ENCODE results near the gene RNF34. TPM values are rescaled to one million over a fixed set of nuclear protein-coding genes. Genes with fewer than 3 reads are reported as not detected.

RNF34 gene
- total RNA-seq, 2 experiments from 2014 or later, result 85.4 to 145 TPM

- peaks cover 17% of the 10 kb centered on the region for H3K4me1 ChIP-seq (ENCODE audit: insufficient read depth, low read length, poor library complexity, severe bottlenecking)
- H3K27ac ChIP-seq (ENCODE audit: low read depth, low read length, poor library complexity, severe bottlenecking), result no peak overlapping the region
- TF ChIP-seq, protein P1, sequence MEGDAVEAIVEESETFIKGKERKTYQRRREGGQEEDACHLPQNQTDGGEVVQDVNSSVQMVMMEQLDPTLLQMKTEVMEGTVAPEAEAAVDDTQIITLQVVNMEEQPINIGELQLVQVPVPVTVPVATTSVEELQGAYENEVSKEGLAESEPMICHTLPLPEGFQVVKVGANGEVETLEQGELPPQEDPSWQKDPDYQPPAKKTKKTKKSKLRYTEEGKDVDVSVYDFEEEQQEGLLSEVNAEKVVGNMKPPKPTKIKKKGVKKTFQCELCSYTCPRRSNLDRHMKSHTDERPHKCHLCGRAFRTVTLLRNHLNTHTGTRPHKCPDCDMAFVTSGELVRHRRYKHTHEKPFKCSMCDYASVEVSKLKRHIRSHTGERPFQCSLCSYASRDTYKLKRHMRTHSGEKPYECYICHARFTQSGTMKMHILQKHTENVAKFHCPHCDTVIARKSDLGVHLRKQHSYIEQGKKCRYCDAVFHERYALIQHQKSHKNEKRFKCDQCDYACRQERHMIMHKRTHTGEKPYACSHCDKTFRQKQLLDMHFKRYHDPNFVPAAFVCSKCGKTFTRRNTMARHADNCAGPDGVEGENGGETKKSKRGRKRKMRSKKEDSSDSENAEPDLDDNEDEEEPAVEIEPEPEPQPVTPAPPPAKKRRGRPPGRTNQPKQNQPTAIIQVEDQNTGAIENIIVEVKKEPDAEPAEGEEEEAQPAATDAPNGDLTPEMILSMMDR (conservative IDR thresholded peaks at IDR 0.05; ENCODE audit: low read length), result no peak
- no peak for TF ChIP-seq EZH2phosphoT487 (IDR thresholded peaks at IDR 0.05; ENCODE audit: borderline replicate concordance, low read depth, low read length)
- intact Hi-C loops (cut with micrococcal nuclease; ENCODE audit: unreplicated experiment), result no loop called here
- no peaks in the 10 kb centered on the region for H3K9me3 ChIP-seq (ENCODE audit: low read length)
- H3K79me2 ChIP-seq (ENCODE audit: insufficient read depth, low read depth, low read length), result no peaks in the 10 kb centered on the region
- H3K9me2 ChIP-seq (ENCODE audit: insufficient read depth, low read length), result no peaks in the 10 kb centered on the region
- H2AFZ ChIP-seq (ENCODE audit: low read length), result no peak overlapping the region
- ChIA-PET POLR2A (no interaction called here), CTCF (ENCODE audit: unreplicated experiment) (no interaction called here)
- H3K4me2 ChIP-seq (ENCODE audit: low read length), result no peak overlapping the region
- DNase-seq (ENCODE audit: low spot score), result no peak
- H4K20me1 ChIP-seq (ENCODE audit: insufficient read depth, low read length), result no peaks in the 10 kb centered on the region
- TSS peak; percentile 41 for BruUV-seq (replicated peaks)
- H3K36me3 ChIP-seq (ENCODE audit: insufficient read depth, low read length), result no peaks in the 10 kb centered on the region
- no peak overlapping the region for H3K4me3 ChIP-seq (ENCODE audit: low read depth, low read length, poor library complexity, severe bottlenecking)
Observed at GRCh38 chr12:121472150-121472905, 72.4 kb downstream of the RNF34 start.

Small RNA genes within 50 kb of the gene (microRNA-seq; reads per million reads assigned to microRNA genes)
- gene MIR7107 (ENCODE audit: borderline replicate concordance), result not detected

Other genes starting within 250 kb of the RNF34 start
- 10.8 and 11.3 TPM in 2 replicates for gene P2RX4, start 190.0 kb upstream of the RNF34 start, total RNA-seq (2014; rRNA removed; shearing (Covaris generic))
- gene P2RX4, start 190.0 kb upstream of the RNF34 start, total RNA-seq (2022), result 17.5 and 17.7 TPM in 2 replicates
- gene CAMKK2, start 103.4 kb upstream of the RNF34 start, total RNA-seq (2014; rRNA removed; shearing (Covaris generic)), result 21.1 and 23.6 TPM in 2 replicates
- 27.6 and 28.8 TPM in 2 replicates for gene CAMKK2, start 103.4 kb upstream of the RNF34 start, total RNA-seq (2022)
- gene ANAPC5, start 47.7 kb upstream of the RNF34 start, total RNA-seq (2014; rRNA removed; shearing (Covaris generic)), result 191 and 217 TPM in 2 replicates
- gene ANAPC5, start 47.7 kb upstream of the RNF34 start, total RNA-seq (2022), result 186 and 193 TPM in 2 replicates
- gene KDM2B, start 180.9 kb downstream of the RNF34 start, total RNA-seq (2014; rRNA removed; shearing (Covaris generic)), result 75.1 and 78.5 TPM in 2 replicates
- 88.0 and 93.6 TPM in 2 replicates for gene KDM2B, start 180.9 kb downstream of the RNF34 start, total RNA-seq (2022)
- gene ORAI1, start 226.4 kb downstream of the RNF34 start, total RNA-seq (2014; rRNA removed; shearing (Covaris generic)), result 3.3 and 9.5 TPM in 2 replicates
- gene ORAI1, start 226.4 kb downstream of the RNF34 start, total RNA-seq (2022), result 19.1 and 20.1 TPM in 2 replicates

All from OCI-LY7 (cell line).